OCI-LY1 (cell line): Measurements from ENCODE around the gene FAM76A.

Experiments used
- H2AFZ ChIP-seq: fragments of 200-600 bp; sonication (generic), shearing (Covaris generic); 2 replicates; pipeline ENCODE4 v1.6.0; 2014; ENCODE audit warnings: antibody characterized with exemption, mild to moderate bottlenecking, low read length
- H3F3A ChIP-seq: fragments of 200-600 bp; sonication (generic), shearing (Covaris generic); 2 replicates; pipeline ENCODE4 v1.6.0; 2014; ENCODE audit warnings: mild to moderate bottlenecking, antibody characterized with exemption, low read length, moderate library complexity; ENCODE audit not compliant: insufficient read depth
- H3K27ac ChIP-seq: fragments of 200-600 bp; sonication (generic); 2 replicates; pipeline ENCODE4 v1.5.1; 2014; ENCODE audit warnings: low read length, mixed run types, mild to moderate bottlenecking, low read depth; ENCODE audit not compliant: poor library complexity, severe bottlenecking
- H3K27me3 ChIP-seq: fragments of 200-600 bp; sonication (generic); 2 replicates; pipeline ENCODE4 v1.6.0; 2014; ENCODE audit warnings: antibody characterized with exemption, mild to moderate bottlenecking, low read length, moderate library complexity; ENCODE audit not compliant: insufficient read depth
- H3K36me3 ChIP-seq: fragments of 200-600 bp; sonication (generic); 2 replicates; pipeline ENCODE4 v1.6.1; 2014; ENCODE audit warnings: mild to moderate bottlenecking, antibody characterized with exemption, low read length, moderate library complexity, mixed read lengths; ENCODE audit not compliant: insufficient read depth
- H3K4me1 ChIP-seq: fragments of 200-600 bp; sonication (generic); 2 replicates; pipeline ENCODE4 v1.5.1; 2014; ENCODE audit warnings: mild to moderate bottlenecking, low read length, moderate library complexity; ENCODE audit not compliant: insufficient read depth, severe bottlenecking
- H3K4me2 ChIP-seq: fragments of 200-600 bp; sonication (generic), shearing (Covaris generic); 2 replicates; pipeline ENCODE4 v1.6.1; 2014; ENCODE audit warnings: low read length
- H3K4me3 ChIP-seq: fragments of 200-600 bp; sonication (generic); 2 replicates; pipeline ENCODE4 v1.5.1; 2014; ENCODE audit warnings: low read length, low read depth, mild to moderate bottlenecking, mixed read lengths; ENCODE audit not compliant: poor library complexity, severe bottlenecking
- H3K79me2 ChIP-seq: fragments of 200-600 bp; shearing (Covaris generic); 2 replicates; pipeline ENCODE4 v1.6.1; 2016; ENCODE audit warnings: mixed run types, low read length, mixed read lengths; ENCODE audit not compliant: insufficient read depth
- H3K9ac ChIP-seq: fragments of 200-600 bp; sonication (generic), shearing (Covaris generic); 2 replicates; pipeline ENCODE4 v1.6.1; 2014; ENCODE audit warnings: mild to moderate bottlenecking, low read length, mixed read lengths
- H3K9me2 ChIP-seq: fragments of 200-600 bp; sonication (generic), shearing (Covaris generic); 2 replicates; pipeline ENCODE4 v1.6.1; 2014; ENCODE audit warnings: low read depth, mild to moderate bottlenecking, low read length, mixed read lengths
- H3K9me3 ChIP-seq: fragments of 200-600 bp; shearing (Covaris generic); 2 replicates; pipeline ENCODE4 v1.6.1; 2014; ENCODE audit warnings: low read length, mixed read lengths
- H4K20me1 ChIP-seq: fragments of 200-600 bp; sonication (generic), shearing (Covaris generic); 2 replicates; pipeline ENCODE4 v1.6.0; 2016; ENCODE audit warnings: mild to moderate bottlenecking, low read length; ENCODE audit not compliant: insufficient read depth
- CTCF ChIP-seq: fragments of 200-600 bp; sonication (generic), shearing (Covaris generic); IDR thresholded peaks from 2 replicates; pipeline ENCODE4 v1.5.1; 2017; ENCODE audit warnings: mild to moderate bottlenecking, antibody characterized with exemption, low read length, moderate library complexity, mixed read lengths
- EZH2 ChIP-seq: fragments of 200-600 bp; sonication (generic), shearing (Covaris generic); IDR thresholded peaks from 2 replicates; pipeline ENCODE4 v1.8.0; 2017; ENCODE audit warnings: borderline replicate concordance, mixed run types, mild to moderate bottlenecking, antibody characterized with exemption, low read length, moderate library complexity, mixed read lengths

Gene FAM76A

GRCh38 chr1:27755286-27755685 is 29.5 kb downstream of the FAM76A start:
- peaks cover 9% of the 10 kb centered on the region for H3K4me1 ChIP-seq
- no peaks in the 10 kb centered on the region for H3K9me3 ChIP-seq
- no peak overlapping the region for H3K4me3 ChIP-seq
- H3K9ac ChIP-seq, result no peak overlapping the region
- no peak overlapping the region for H2AFZ ChIP-seq
- H3K36me3 ChIP-seq, result peaks cover 42% of the 10 kb centered on the region
- H3K27me3 ChIP-seq, result no peaks in the 10 kb centered on the region
- H3F3A ChIP-seq, result no peaks in the 10 kb centered on the region; the same call in 1 of the 2 replicates
- H3K4me2 ChIP-seq, result no peak overlapping the region
- H3K79me2 ChIP-seq, result no peaks in the 10 kb centered on the region
- H4K20me1 ChIP-seq, result no peaks in the 10 kb centered on the region
- no peak overlapping the region for H3K27ac ChIP-seq
- TF ChIP-seq CTCF (no peak), EZH2 (no peak)
- H3K9me2 ChIP-seq, result no peaks in the 10 kb centered on the region

GRCh38 chr1:27755865-27756264 is 30.1 kb downstream of the FAM76A start:
- H3K4me3 ChIP-seq, result no peak overlapping the region
- H4K20me1 ChIP-seq, result no peaks in the 10 kb centered on the region
- H3K27ac ChIP-seq, result no peak overlapping the region
- no peaks in the 10 kb centered on the region; the same call in 1 of the 2 replicates for H3F3A ChIP-seq
- peaks cover 38% of the 10 kb centered on the region for H3K36me3 ChIP-seq
- peaks cover 9% of the 10 kb centered on the region for H3K4me1 ChIP-seq
- H2AFZ ChIP-seq, result no peak overlapping the region
- H3K27me3 ChIP-seq, result no peaks in the 10 kb centered on the region
- TF ChIP-seq EZH2, result no peak
- TF ChIP-seq CTCF, result no peak
- no peaks in the 10 kb centered on the region for H3K9me2 ChIP-seq
- no peak overlapping the region for H3K4me2 ChIP-seq
- no peak overlapping the region for H3K9ac ChIP-seq
- H3K79me2 ChIP-seq, result no peaks in the 10 kb centered on the region
- H3K9me3 ChIP-seq, result no peaks in the 10 kb centered on the region

- TF ChIP-seq CTCF (no peak), EZH2 (no peak)
- no peak overlapping the region for H3K27ac ChIP-seq
- H3K9me3 ChIP-seq, result no peaks in the 10 kb centered on the region
- no peak overlapping the region for H3K9ac ChIP-seq
- no peaks in the 10 kb centered on the region for H3K4me1 ChIP-seq
- no peaks in the 10 kb centered on the region; the same call in 1 of the 2 replicates for H3F3A ChIP-seq
- H3K27me3 ChIP-seq, result no peaks in the 10 kb centered on the region
- H3K4me2 ChIP-seq, result no peak overlapping the region
- no peaks in the 10 kb centered on the region for H3K79me2 ChIP-seq
- no peaks in the 10 kb centered on the region for H3K9me2 ChIP-seq
- no peaks in the 10 kb centered on the region for H4K20me1 ChIP-seq
- no peak overlapping the region for H2AFZ ChIP-seq
- peaks cover 37% of the 10 kb centered on the region for H3K36me3 ChIP-seq
- H3K4me3 ChIP-seq, result no peak overlapping the region
Measured at GRCh38 chr1:27759236-27759635, 33.5 kb downstream of the FAM76A start.
